ENCODE results near the gene SEMA7A. TPM values are rescaled to one million over a fixed set of nuclear protein-coding genes. Genes with fewer than 3 reads are reported as not detected.
A peak's percentile ranks its signal among the peaks of the same experiment; 100 is the strongest.

The SEMA7A gene
- total and polyA plus RNA-seq, 2 experiments from 2014 or later, result 2.4 to 9.5 TPM

- no peaks in the 10 kb centered on the region for H3K9me2 ChIP-seq (replicated peaks; ENCODE audit: insufficient read depth)
- H4K20me1 ChIP-seq (ENCODE audit: insufficient read depth, poor library complexity, severe bottlenecking), result no peaks in the 10 kb centered on the region
- no peak overlapping the region for H2AFZ ChIP-seq
- peak overlapping the region; percentile 99 for H3K4me2 ChIP-seq
- H3K4me3 ChIP-seq, result no peak overlapping the region
- no peak overlapping the region for H3K27ac ChIP-seq
- no peaks in the 10 kb centered on the region for H3K9me3 ChIP-seq (ENCODE audit: low read depth)
- TF ChIP-seq CTCF (IDR thresholded peaks at IDR 0.05; ENCODE audit: poor library complexity) (no peak), EZH2 (IDR thresholded peaks at IDR 0.05; ENCODE audit: borderline replicate concordance) (no peak), EZH2phosphoT487 (IDR thresholded peaks at IDR 0.05; ENCODE audit: low read depth, severe bottlenecking, unreplicated experiment) (no peak)
- WGBS (ENCODE audit: low lambda C conversion rate, missing lambda C conversion rate), result 69% methylated on average over 11 of the region's 13 CpGs
- H3K79me2 ChIP-seq, result no peaks in the 10 kb centered on the region
- no peak for DNase-seq (ENCODE audit: low spot score)
- H3K27me3 ChIP-seq, result no peaks in the 10 kb centered on the region
- no peaks in the 10 kb centered on the region for H3K36me3 ChIP-seq (replicated peaks; ENCODE audit: insufficient read depth, low read depth)
- H3K4me1 ChIP-seq (ENCODE audit: insufficient read depth), result no peaks in the 10 kb centered on the region
Observed at GRCh38 chr15:74373056-74373650, 60.6 kb downstream of the SEMA7A start.

- no peak overlapping the region for H3K4me3 ChIP-seq
- H3K27ac ChIP-seq, result no peak overlapping the region
- H4K20me1 ChIP-seq (ENCODE audit: insufficient read depth, poor library complexity, severe bottlenecking), result no peaks in the 10 kb centered on the region
- no peak overlapping the region for H2AFZ ChIP-seq
- H3K27me3 ChIP-seq, result no peaks in the 10 kb centered on the region
- H3K9me3 ChIP-seq (ENCODE audit: low read depth), result no peaks in the 10 kb centered on the region
- WGBS (ENCODE audit: low lambda C conversion rate, missing lambda C conversion rate), result 86% methylated on average over 5 of the region's 5 CpGs
- no peak for TF ChIP-seq CTCF (IDR thresholded peaks at IDR 0.05; ENCODE audit: poor library complexity)
- no peak for TF ChIP-seq EZH2 (IDR thresholded peaks at IDR 0.05; ENCODE audit: borderline replicate concordance)
- no peak for TF ChIP-seq EZH2phosphoT487 (IDR thresholded peaks at IDR 0.05; ENCODE audit: low read depth, severe bottlenecking, unreplicated experiment)
- no peak overlapping the region for H3K4me2 ChIP-seq
- H3K4me1 ChIP-seq (ENCODE audit: insufficient read depth), result no peaks in the 10 kb centered on the region
- DNase-seq (ENCODE audit: low spot score), result no peak
- H3K9me2 ChIP-seq (replicated peaks; ENCODE audit: insufficient read depth), result no peaks in the 10 kb centered on the region
- no peaks in the 10 kb centered on the region for H3K36me3 ChIP-seq (replicated peaks; ENCODE audit: insufficient read depth, low read depth)
- H3K79me2 ChIP-seq, result no peaks in the 10 kb centered on the region
Observed at GRCh38 chr15:74370471-74370870, 63.3 kb downstream of the SEMA7A start.

GRCh38 chr15:74369756-74370155, 64.0 kb downstream of the SEMA7A start:
- no peaks in the 10 kb centered on the region for H4K20me1 ChIP-seq (ENCODE audit: insufficient read depth, poor library complexity, severe bottlenecking)
- no peaks in the 10 kb centered on the region for H3K36me3 ChIP-seq (replicated peaks; ENCODE audit: insufficient read depth, low read depth)
- no peak overlapping the region for H3K27ac ChIP-seq
- no peaks in the 10 kb centered on the region for H3K9me2 ChIP-seq (replicated peaks; ENCODE audit: insufficient read depth)
- H3K4me3 ChIP-seq, result no peak overlapping the region
- no peaks in the 10 kb centered on the region for H3K27me3 ChIP-seq
- no peaks in the 10 kb centered on the region for H3K4me1 ChIP-seq (ENCODE audit: insufficient read depth)
- no peak overlapping the region for H2AFZ ChIP-seq
- H3K4me2 ChIP-seq, result no peak overlapping the region
- H3K9me3 ChIP-seq (ENCODE audit: low read depth), result no peaks in the 10 kb centered on the region
- DNase-seq (ENCODE audit: low spot score), result no peak
- WGBS (ENCODE audit: low lambda C conversion rate, missing lambda C conversion rate), result 94% methylated on average over 2 of the region's 2 CpGs
- TF ChIP-seq EZH2phosphoT487 (IDR thresholded peaks at IDR 0.05; ENCODE audit: low read depth, severe bottlenecking, unreplicated experiment) (no peak), CTCF (IDR thresholded peaks at IDR 0.05; ENCODE audit: poor library complexity) (no peak), EZH2 (IDR thresholded peaks at IDR 0.05; ENCODE audit: borderline replicate concordance) (no peak)
- H3K79me2 ChIP-seq, result no peaks in the 10 kb centered on the region

Data from hepatocyte (in vitro differentiated cells).